Colon (tissue), 2 donors: ENCODE measurements around the gene ADAM21.
"Not testable (repeated sequence)": the region's sequence is repeated elsewhere in the genome, so short reads cannot be mapped to it uniquely, and the experiment has no call there.

Experiments used
- FAIRE-seq: peaks from 2 replicates; lab custom pipeline; 2012; peaks lifted over from hg19 to GRCh38; lab: Jason Lieb, UNC
- donor health status: control.
- donor health status: control.

The ADAM21 gene

GRCh38 chr14:70451874-70452273, at the start of gene ADAM21:
Gene ADAM21 (plus strand): TSS chr14:70452174. CDS start chr14:70457500, 5,326 bp downstream.
- no peak for FAIRE-seq

GRCh38 chr14:70403335-70403734, 48.6 kb upstream of the ADAM21 start:
- not testable (repeated sequence) for FAIRE-seq

GRCh38 chr14:70406216-70406615, 45.8 kb upstream of the ADAM21 start:
- not testable (repeated sequence) for FAIRE-seq

- no peak for FAIRE-seq
Measured at GRCh38 chr14:70407621-70408020, 44.4 kb upstream of the ADAM21 start.

GRCh38 chr14:70415788-70416187, 36.2 kb upstream of the ADAM21 start:
- no peak for FAIRE-seq

- no peak for FAIRE-seq
Measured at GRCh38 chr14:70416338-70416724, 35.6 kb upstream of the ADAM21 start.

GRCh38 chr14:70416725-70417349, 35.1 kb upstream of the ADAM21 start, which contains the start of gene SYNJ2BP:
Gene SYNJ2BP (minus strand): TSS chr14:70417090. CDS start chr14:70416963, 127 bp downstream.
- FAIRE-seq: no peak

- FAIRE-seq: not testable (repeated sequence)
Measured at GRCh38 chr14:70419270-70419931, 32.6 kb upstream of the ADAM21 start.

GRCh38 chr14:70422538-70422937, 29.4 kb upstream of the ADAM21 start:
- FAIRE-seq: no peak

GRCh38 chr14:70425354-70425753, 26.6 kb upstream of the ADAM21 start:
- FAIRE-seq: no peak

GRCh38 chr14:70426555-70426954, 25.4 kb upstream of the ADAM21 start:
- FAIRE-seq: not testable (repeated sequence)

GRCh38 chr14:70436867-70437266, 15.1 kb upstream of the ADAM21 start:
- no peak for FAIRE-seq

GRCh38 chr14:70441641-70442040, 10.3 kb upstream of the ADAM21 start:
- FAIRE-seq: no peak

GRCh38 chr14:70442750-70443149, 9.2 kb upstream of the ADAM21 start:
- no peak for FAIRE-seq

- FAIRE-seq: no peak
Measured at GRCh38 chr14:70448633-70449340, 3.2 kb upstream of the ADAM21 start.

- FAIRE-seq: no peak
Measured at GRCh38 chr14:70454731-70455130, 2.8 kb downstream of the ADAM21 start.

- FAIRE-seq: no peak
Measured at GRCh38 chr14:70468731-70469130, 16.8 kb downstream of the ADAM21 start.

- not testable (repeated sequence) for FAIRE-seq
Measured at GRCh38 chr14:70470863-70471563, 19.0 kb downstream of the ADAM21 start.

- FAIRE-seq: peak; percentile 68
Measured at GRCh38 chr14:70472253-70473159, 20.5 kb downstream of the ADAM21 start.

GRCh38 chr14:70473825-70474224, 21.9 kb downstream of the ADAM21 start:
- FAIRE-seq: no peak

GRCh38 chr14:70475459-70475858, 23.5 kb downstream of the ADAM21 start:
- FAIRE-seq: not testable (repeated sequence)
